ENCODE results near the gene OR51G2.
"Not testable (repeated sequence)": the region's sequence is repeated elsewhere in the genome, so short reads cannot be mapped to it uniquely, and the experiment has no call there.

The OR51G2 gene, protein sequence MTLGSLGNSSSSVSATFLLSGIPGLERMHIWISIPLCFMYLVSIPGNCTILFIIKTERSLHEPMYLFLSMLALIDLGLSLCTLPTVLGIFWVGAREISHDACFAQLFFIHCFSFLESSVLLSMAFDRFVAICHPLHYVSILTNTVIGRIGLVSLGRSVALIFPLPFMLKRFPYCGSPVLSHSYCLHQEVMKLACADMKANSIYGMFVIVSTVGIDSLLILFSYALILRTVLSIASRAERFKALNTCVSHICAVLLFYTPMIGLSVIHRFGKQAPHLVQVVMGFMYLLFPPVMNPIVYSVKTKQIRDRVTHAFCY

DNA sequence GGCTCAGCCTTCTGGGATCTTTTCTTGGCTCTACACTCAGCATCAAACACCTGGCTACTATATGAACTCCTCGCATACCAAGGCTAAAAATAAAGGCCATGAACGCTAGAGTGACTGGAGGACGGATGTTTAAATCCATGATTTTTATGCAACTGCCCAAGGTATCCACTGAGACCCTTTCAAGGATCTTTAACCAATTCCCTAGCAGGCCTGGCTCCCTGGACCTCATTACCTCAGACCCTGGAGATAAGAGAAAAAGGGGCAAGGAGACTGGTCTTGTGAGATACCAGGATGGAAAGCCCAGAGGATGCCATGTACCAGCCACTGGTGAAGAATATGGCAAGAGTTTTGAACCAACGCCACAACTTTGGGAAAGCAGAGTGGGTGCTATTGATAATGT, at the start of gene OR51G2:
OR51G2 (minus strand) TSS at position 101 of the 400 bp plus-strand sequence. CDS start 3,687 bp downstream, outside the sequence.
- FAIRE-seq = no peak
- DNase-seq (ENCODE audit: insufficient read length, low spot score) = no peak
- TF ChIP-seq, protein P1, sequence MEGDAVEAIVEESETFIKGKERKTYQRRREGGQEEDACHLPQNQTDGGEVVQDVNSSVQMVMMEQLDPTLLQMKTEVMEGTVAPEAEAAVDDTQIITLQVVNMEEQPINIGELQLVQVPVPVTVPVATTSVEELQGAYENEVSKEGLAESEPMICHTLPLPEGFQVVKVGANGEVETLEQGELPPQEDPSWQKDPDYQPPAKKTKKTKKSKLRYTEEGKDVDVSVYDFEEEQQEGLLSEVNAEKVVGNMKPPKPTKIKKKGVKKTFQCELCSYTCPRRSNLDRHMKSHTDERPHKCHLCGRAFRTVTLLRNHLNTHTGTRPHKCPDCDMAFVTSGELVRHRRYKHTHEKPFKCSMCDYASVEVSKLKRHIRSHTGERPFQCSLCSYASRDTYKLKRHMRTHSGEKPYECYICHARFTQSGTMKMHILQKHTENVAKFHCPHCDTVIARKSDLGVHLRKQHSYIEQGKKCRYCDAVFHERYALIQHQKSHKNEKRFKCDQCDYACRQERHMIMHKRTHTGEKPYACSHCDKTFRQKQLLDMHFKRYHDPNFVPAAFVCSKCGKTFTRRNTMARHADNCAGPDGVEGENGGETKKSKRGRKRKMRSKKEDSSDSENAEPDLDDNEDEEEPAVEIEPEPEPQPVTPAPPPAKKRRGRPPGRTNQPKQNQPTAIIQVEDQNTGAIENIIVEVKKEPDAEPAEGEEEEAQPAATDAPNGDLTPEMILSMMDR (IDR thresholded peaks at IDR 0.05; ENCODE audit: insufficient read depth, missing control alignments) = no peak

DNA sequence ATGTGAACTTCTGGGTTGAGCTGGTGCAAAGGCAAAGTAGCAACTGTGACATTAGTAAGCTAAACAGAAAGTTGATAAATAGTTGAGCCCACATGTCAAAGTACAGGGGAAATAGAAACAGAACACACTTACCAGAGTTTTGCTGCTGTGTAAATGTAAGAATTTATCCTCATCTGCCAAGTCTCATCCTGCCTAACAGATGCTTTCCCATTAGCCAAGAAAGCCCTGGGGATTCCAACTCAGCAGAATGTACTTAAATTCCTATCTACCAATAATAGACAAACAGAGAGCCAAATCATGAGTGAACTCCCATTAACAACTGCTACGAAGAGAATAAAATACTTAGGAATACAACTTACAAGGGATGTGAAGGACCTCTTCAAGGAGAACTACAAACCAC, 43.7 kb upstream of the OR51G2 start:
- FAIRE-seq = no peak
- DNase-seq (ENCODE audit: insufficient read length, low spot score) = no peak
- TF ChIP-seq, protein P1 (IDR thresholded peaks at IDR 0.05; ENCODE audit: insufficient read depth, missing control alignments) = no peak

DNA sequence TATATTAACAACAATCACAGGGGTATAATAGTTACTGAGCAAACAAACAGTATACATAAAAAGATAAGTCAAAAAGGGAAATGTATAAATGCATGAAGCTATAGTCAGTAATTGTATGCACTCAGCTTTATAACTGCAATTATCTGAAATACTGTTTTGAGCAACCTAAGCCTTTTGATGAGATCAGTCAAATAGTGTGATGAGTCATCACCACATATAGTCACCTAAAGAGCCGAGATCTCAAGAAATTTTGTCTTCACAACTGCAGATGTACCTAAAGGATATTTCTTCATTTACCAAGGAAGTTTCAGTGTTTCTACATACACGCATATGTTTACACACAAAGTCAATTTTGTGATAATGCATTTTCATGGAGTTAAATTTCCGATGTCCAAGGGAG, 41.7 kb upstream of the OR51G2 start:
- DNase-seq (ENCODE audit: insufficient read length, low spot score) = no peak
- FAIRE-seq = no peak

DNA sequence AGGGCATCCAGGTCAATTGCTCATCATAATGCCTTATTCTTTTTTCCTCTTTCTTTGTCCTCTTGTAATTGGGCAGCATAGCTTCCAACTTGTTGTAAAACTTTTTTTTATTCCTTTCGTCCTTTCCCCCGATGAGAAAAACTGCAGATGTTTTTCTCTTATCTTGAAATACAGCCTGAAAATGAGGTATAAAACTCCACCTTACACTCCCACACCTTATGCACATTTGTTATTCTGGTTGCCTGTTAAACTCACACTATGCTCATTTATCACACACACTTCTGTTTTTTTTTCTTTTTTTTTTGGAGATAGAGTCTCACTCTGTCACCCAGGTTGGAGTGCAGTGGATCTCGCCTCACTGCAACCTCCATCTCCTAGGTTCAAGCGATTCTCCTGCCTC, 38.2 kb upstream of the OR51G2 start:
- FAIRE-seq (no peak), DNase-seq (ENCODE audit: insufficient read length, low spot score) (no peak)
- TF ChIP-seq, protein P1 (IDR thresholded peaks at IDR 0.05; ENCODE audit: insufficient read depth, missing control alignments) = no peak

More for the DNA sequence above, 41.7 kb upstream of the OR51G2 start:
- TF ChIP-seq, protein P1 (IDR thresholded peaks at IDR 0.05; ENCODE audit: insufficient read depth, missing control alignments) = no peak

GRCh38 chr11:4955613-4956012, 36.5 kb upstream of the OR51G2 start, which contains the start of gene OR51A2:
OR51A2 (minus strand) TSS chr11:4955713; CDS start chr11:4955713, 0 bp downstream.
- FAIRE-seq; DNase-seq (ENCODE audit: insufficient read length, low spot score): not testable (repeated sequence)

GRCh38 chr11:4947505-4947904, 28.4 kb upstream of the OR51G2 start, which contains the start of gene OR51A4:
OR51A4 (minus strand) TSS chr11:4947605; CDS start chr11:4947100, 505 bp downstream.
- no peak for FAIRE-seq
- no peak for DNase-seq (ENCODE audit: insufficient read length, low spot score)
- TF ChIP-seq, protein P1 (IDR thresholded peaks at IDR 0.05; ENCODE audit: insufficient read depth, missing control alignments) = no peak

DNA sequence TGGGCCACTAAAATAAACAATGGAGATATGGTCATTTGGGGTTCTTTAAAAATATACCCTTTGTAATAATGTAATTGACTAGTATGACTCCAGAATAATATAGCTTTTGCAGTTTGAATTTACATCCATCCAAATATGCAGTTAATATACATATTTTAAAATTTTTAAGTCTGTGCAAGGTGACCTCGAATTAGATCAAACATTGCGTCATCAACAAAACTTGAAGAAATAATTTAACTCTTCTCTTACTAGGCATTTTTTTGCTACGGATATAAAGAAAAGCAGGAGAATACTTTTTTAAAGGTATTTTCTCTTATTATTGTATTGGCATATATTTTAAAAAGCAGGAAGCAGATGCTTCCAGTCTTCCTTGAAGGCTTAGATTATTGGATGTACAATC, 17.6 kb upstream of the OR51G2 start:
- DNase-seq (ENCODE audit: insufficient read length, low spot score) (no peak), FAIRE-seq (no peak)
- TF ChIP-seq, protein P1 (IDR thresholded peaks at IDR 0.05; ENCODE audit: insufficient read depth, missing control alignments) = no peak
